GM12878 (cell line): ENCODE results near the gene TCF12. TPM values are rescaled to one million over a fixed set of nuclear protein-coding genes. Genes with fewer than 3 reads are reported as not detected.

Experiments
- ATF2 ChIP-seq: IDR thresholded peaks from 2 replicates; pipeline ENCODE4 v1.6.1; 2012; ENCODE audit warnings: low read length, inconsistent platforms
- CHD1 ChIP-seq: IDR thresholded peaks from 2 replicates; pipeline ENCODE4 v1.6.1; 2012; ENCODE audit warnings: low read depth, low read length, improper control_type of control experiment
- ETV6 ChIP-seq, 2 experiments: fragments of 450-650 bp in 1 of 2; IDR thresholded peaks in 1 of 2; conservative IDR thresholded peaks in 1 of 2; 2 replicates each; pipeline ENCODE4 v1.6.1; 2014; ENCODE audit warnings: antibody characterized with exemption in 1 of 2, borderline replicate concordance in 1 of 2, low read depth in 1 of 2, mild to moderate bottlenecking in 1 of 2, moderate library complexity in 1 of 2
- NFYA ChIP-seq: IDR thresholded peaks from 2 replicates; pipeline ENCODE4 v1.6.1; 2011; ENCODE audit warnings: low read depth, mild to moderate bottlenecking, low read length, improper control_type of control experiment, borderline replicate concordance
- POLR2AphosphoS2 ChIP-seq: IDR thresholded peaks from 2 replicates; pipeline ENCODE4 v1.6.1; 2011; ENCODE audit warnings: low read depth, mild to moderate bottlenecking, low read length, improper control_type of control experiment, moderate library complexity
- PRDM15 ChIP-seq: fragments of 450-650 bp; formaldehyde crosslinking; IDR thresholded peaks from 2 replicates; pipeline ENCODE4 v1.4.0; 2020; ENCODE audit warnings: mild to moderate bottlenecking, moderate library complexity
- RB1 ChIP-seq: fragments of 450-650 bp; formaldehyde crosslinking; IDR thresholded peaks from 2 replicates; pipeline ENCODE4 v1.6.1; 2017; ENCODE audit warnings: mild to moderate bottlenecking, borderline replicate concordance
- TAF1 ChIP-seq: IDR thresholded peaks from 2 replicates; pipeline ENCODE4 v1.6.1; 2011; ENCODE audit warnings: mild to moderate bottlenecking, low read depth, low read length, borderline replicate concordance
- ZBTB40 ChIP-seq: fragments of 450-650 bp; IDR thresholded peaks from 2 replicates; pipeline ENCODE4 v1.6.1; 2016; ENCODE audit warnings: mild to moderate bottlenecking, moderate library complexity, borderline replicate concordance
- polyA plus RNA-seq, 11 experiments: library from polyadenylated mRNA; depleted of rRNA in 4 of 11; unstranded in 6 of 11; stranded (reverse) in 5 of 11; fragments of >200 nt; fragmentation: Nextera tagmentation in 4 of 11; fragmentation: Illumina TruSeq in 1 of 11; extraction: Ambion mirVana in 4 of 11; extraction: Trizol in 1 of 11; gene quantifications; 1 replicate in 1 of 11; 2 replicates in 10 of 11; pipeline versions ENCODE4 v1.2.1 to v1.2.3, GENCODE V29; 2011 to 2016; ENCODE audit warnings: inconsistent platforms in 2 of 11, missing spikeins in 2 of 11, low read depth in 1 of 11
- total RNA-seq, 4 experiments: library from RNA; depleted of rRNA in 3 of 4; stranded (reverse); fragments of >200 nt in 3 of 4; fragmentation: Illumina TruSeq in 1 of 4; extraction: Trizol in 1 of 4; gene quantifications; 2 replicates each; pipeline versions ENCODE4 v1.2.1 to v1.2.3, GENCODE V29; 2013 to 2021
- TF ChIP-seq, protein P1 (sequence below): fragments of 450-650 bp; IDR thresholded peaks from 2 replicates; pipeline ENCODE4 v1.6.1; 2016; ENCODE audit warnings: mild to moderate bottlenecking
- TF ChIP-seq, protein P2 (sequence below): IDR thresholded peaks from 2 replicates; pipeline ENCODE4 v1.6.1; 2011; ENCODE audit warnings: borderline replicate concordance, low read depth, mild to moderate bottlenecking, moderate library complexity, low read length; ENCODE audit not compliant: insufficient read depth, poor library complexity, severe bottlenecking
- TF ChIP-seq, protein P3 (sequence below): fragments of 150-350 bp; IDR thresholded peaks from 2 replicates; pipeline ENCODE4 v1.6.1; 2016; ENCODE audit warnings: low read depth, low read length

TCF12 gene
- total and polyA plus RNA-seq, 10 of the 15 experiments (the other 5 are each of a cell fraction or from before 2014, with no cell fraction given), result 8.2 to 70.9 (median 49.5) TPM

GRCh38 chr15:57328897-57329296 is 410.5 kb downstream of the TCF12 start (continued):
- TF ChIP-seq ATF2, result no peak
- no peak for TF ChIP-seq PRDM15 (CRISPR knock-in tag)
- TF ChIP-seq CHD1, result no peak
- TF ChIP-seq NFYA, result no peak
- no peak for TF ChIP-seq ETV6 (conservative IDR thresholded peaks at IDR 0.05 in 1 of 2, IDR thresholded peaks at IDR 0.05 in 1 of 2; ENCODE audit: borderline replicate concordance in 1 of 2, low read depth in 1 of 2)
- TF ChIP-seq POLR2AphosphoS2, result no peak
- no peak for TF ChIP-seq RB1
- TF ChIP-seq ZBTB40, result no peak
- TF ChIP-seq, protein P1, sequence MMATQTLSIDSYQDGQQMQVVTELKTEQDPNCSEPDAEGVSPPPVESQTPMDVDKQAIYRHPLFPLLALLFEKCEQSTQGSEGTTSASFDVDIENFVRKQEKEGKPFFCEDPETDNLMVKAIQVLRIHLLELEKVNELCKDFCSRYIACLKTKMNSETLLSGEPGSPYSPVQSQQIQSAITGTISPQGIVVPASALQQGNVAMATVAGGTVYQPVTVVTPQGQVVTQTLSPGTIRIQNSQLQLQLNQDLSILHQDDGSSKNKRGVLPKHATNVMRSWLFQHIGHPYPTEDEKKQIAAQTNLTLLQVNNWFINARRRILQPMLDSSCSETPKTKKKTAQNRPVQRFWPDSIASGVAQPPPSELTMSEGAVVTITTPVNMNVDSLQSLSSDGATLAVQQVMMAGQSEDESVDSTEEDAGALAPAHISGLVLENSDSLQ, result no peak
- TF ChIP-seq TAF1, result no peak
- TF ChIP-seq, protein P2, sequence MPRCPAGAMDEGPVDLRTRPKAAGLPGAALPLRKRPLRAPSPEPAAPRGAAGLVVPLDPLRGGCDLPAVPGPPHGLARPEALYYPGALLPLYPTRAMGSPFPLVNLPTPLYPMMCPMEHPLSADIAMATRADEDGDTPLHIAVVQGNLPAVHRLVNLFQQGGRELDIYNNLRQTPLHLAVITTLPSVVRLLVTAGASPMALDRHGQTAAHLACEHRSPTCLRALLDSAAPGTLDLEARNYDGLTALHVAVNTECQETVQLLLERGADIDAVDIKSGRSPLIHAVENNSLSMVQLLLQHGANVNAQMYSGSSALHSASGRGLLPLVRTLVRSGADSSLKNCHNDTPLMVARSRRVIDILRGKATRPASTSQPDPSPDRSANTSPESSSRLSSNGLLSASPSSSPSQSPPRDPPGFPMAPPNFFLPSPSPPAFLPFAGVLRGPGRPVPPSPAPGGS, result no peak
- TF ChIP-seq, protein P3, sequence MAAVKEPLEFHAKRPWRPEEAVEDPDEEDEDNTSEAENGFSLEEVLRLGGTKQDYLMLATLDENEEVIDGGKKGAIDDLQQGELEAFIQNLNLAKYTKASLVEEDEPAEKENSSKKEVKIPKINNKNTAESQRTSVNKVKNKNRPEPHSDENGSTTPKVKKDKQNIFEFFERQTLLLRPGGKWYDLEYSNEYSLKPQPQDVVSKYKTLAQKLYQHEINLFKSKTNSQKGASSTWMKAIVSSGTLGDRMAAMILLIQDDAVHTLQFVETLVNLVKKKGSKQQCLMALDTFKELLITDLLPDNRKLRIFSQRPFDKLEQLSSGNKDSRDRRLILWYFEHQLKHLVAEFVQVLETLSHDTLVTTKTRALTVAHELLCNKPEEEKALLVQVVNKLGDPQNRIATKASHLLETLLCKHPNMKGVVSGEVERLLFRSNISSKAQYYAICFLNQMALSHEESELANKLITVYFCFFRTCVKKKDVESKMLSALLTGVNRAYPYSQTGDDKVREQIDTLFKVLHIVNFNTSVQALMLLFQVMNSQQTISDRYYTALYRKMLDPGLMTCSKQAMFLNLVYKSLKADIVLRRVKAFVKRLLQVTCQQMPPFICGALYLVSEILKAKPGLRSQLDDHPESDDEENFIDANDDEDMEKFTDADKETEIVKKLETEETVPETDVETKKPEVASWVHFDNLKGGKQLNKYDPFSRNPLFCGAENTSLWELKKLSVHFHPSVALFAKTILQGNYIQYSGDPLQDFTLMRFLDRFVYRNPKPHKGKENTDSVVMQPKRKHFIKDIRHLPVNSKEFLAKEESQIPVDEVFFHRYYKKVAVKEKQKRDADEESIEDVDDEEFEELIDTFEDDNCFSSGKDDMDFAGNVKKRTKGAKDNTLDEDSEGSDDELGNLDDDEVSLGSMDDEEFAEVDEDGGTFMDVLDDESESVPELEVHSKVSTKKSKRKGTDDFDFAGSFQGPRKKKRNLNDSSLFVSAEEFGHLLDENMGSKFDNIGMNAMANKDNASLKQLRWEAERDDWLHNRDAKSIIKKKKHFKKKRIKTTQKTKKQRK, result no peak
